OCI-LY3 (cell line): ENCODE measurements around the gene CDH23.

Experiments
- H2AFZ ChIP-seq: fragments of 200-600, 300-600 bp; shearing (Covaris generic); 2 replicates; pipeline ENCODE4 v1.6.0; 2014; ENCODE audit warnings: antibody characterized with exemption, low read depth, low read length
- H3K27ac ChIP-seq: fragments of 200-600, 300-600 bp; sonication (generic); 2 replicates; pipeline ENCODE4 v1.5.1; 2014; ENCODE audit warnings: mild to moderate bottlenecking, low read length, moderate library complexity, mixed read lengths
- H3K27me3 ChIP-seq: fragments of 200-600, 300-600 bp; sonication (generic); 2 replicates; pipeline ENCODE4 v1.6.1; 2014; ENCODE audit warnings: low read depth, low read length, mixed read lengths
- H3K36me3 ChIP-seq: fragments of 200-600, 300-600 bp; sonication (generic); replicated peaks from 2 replicates; pipeline ENCODE3; 2014; ENCODE audit warnings: low read depth, low read length, mixed read lengths
- H3K4me1 ChIP-seq: fragments of 300-600, 200-600 bp; sonication (generic); 2 replicates; pipeline ENCODE4 v1.6.1; 2014; ENCODE audit warnings: low read length, mixed read lengths
- H3K4me2 ChIP-seq: fragments of 200-600, 300-600 bp; sonication (generic); 2 replicates; pipeline ENCODE4 v1.6.1; 2014; ENCODE audit warnings: low read length, mixed read lengths
- H3K4me3 ChIP-seq: fragments of 300-600, 200-600 bp; sonication (generic); 2 replicates; pipeline ENCODE4 v1.5.1; 2014; ENCODE audit warnings: antibody characterized with exemption, mild to moderate bottlenecking, low read length, moderate library complexity
- H3K79me2 ChIP-seq: fragments of 300-600, 200-600 bp; shearing (Covaris generic); 2 replicates; pipeline ENCODE4 v1.6.1; 2014; ENCODE audit warnings: mild to moderate bottlenecking, low read length, mixed read lengths
- H3K9ac ChIP-seq: fragments of 300-600, 200-600 bp; shearing (Covaris generic); 2 replicates; pipeline ENCODE4 v1.6.0; 2014; ENCODE audit warnings: mild to moderate bottlenecking, low read length, moderate library complexity
- H3K9me3 ChIP-seq: fragments of 200-600, 300-600 bp; shearing (Covaris generic); 2 replicates; pipeline ENCODE4 v1.6.1; 2014; ENCODE audit warnings: low read length, mixed read lengths; ENCODE audit not compliant: insufficient read depth
- H4K20me1 ChIP-seq: fragments of 200-600, 300-600 bp; sonication (generic); 2 replicates; pipeline ENCODE4 v1.6.1; 2016; ENCODE audit warnings: low read length, mixed read lengths; ENCODE audit not compliant: insufficient read depth
- CTCF ChIP-seq: fragments of 200-600, 300-600 bp; sonication (generic); IDR thresholded peaks from 2 replicates; pipeline ENCODE4 v1.5.1; 2014; ENCODE audit warnings: antibody characterized with exemption, low read length, low read depth
- EZH2phosphoT487 ChIP-seq: fragments of 200-600 bp; shearing (Covaris generic); IDR thresholded peaks from 2 replicates; pipeline ENCODE4 v1.6.1; 2018; ENCODE audit warnings: antibody characterized with exemption, mixed run types, low read depth

The CDH23 gene

GRCh38 chr10:71671994-71672946 lies 275.6 kb downstream of the CDH23 start:
- peaks cover 10% of the 10 kb centered on the region for H3K4me1 ChIP-seq
- no peaks in the 10 kb centered on the region for H4K20me1 ChIP-seq
- peaks cover 7% of the 10 kb centered on the region; the same call in 1 of the 2 replicates for H3K27me3 ChIP-seq
- H3K4me3 ChIP-seq: no peak overlapping the region
- no peak overlapping the region for H3K9ac ChIP-seq
- H3K4me2 ChIP-seq: no peak overlapping the region
- H3K9me3 ChIP-seq: no peaks in the 10 kb centered on the region
- no peaks in the 10 kb centered on the region for H3K79me2 ChIP-seq
- no peaks in the 10 kb centered on the region for H3K36me3 ChIP-seq
- TF ChIP-seq CTCF: no peak
- TF ChIP-seq EZH2phosphoT487: no peak
- H2AFZ ChIP-seq: no peak overlapping the region
- no peak overlapping the region for H3K27ac ChIP-seq

GRCh38 chr10:71675295-71675970 lies 278.7 kb downstream of the CDH23 start:
- H3K4me2 ChIP-seq: no peak overlapping the region
- H3K36me3 ChIP-seq: no peaks in the 10 kb centered on the region
- H3K27me3 ChIP-seq: peaks cover 7% of the 10 kb centered on the region
- no peak overlapping the region for H2AFZ ChIP-seq
- H3K4me3 ChIP-seq: no peak overlapping the region
- TF ChIP-seq CTCF: no peak
- H3K27ac ChIP-seq: no peak overlapping the region
- H3K79me2 ChIP-seq: no peaks in the 10 kb centered on the region
- H3K4me1 ChIP-seq: no peaks in the 10 kb centered on the region
- no peaks in the 10 kb centered on the region for H3K9me3 ChIP-seq
- no peak overlapping the region for H3K9ac ChIP-seq
- no peaks in the 10 kb centered on the region for H4K20me1 ChIP-seq

GRCh38 chr10:71677261-71677660 lies 280.5 kb downstream of the CDH23 start:
- H3K27me3 ChIP-seq: peaks cover 12% of the 10 kb centered on the region
- no peak overlapping the region for H3K4me2 ChIP-seq
- TF ChIP-seq CTCF (no peak), EZH2phosphoT487 (no peak)
- no peaks in the 10 kb centered on the region for H3K9me3 ChIP-seq
- H3K9ac ChIP-seq: no peak overlapping the region
- no peaks in the 10 kb centered on the region for H3K36me3 ChIP-seq
- no peak overlapping the region for H3K27ac ChIP-seq
- H3K79me2 ChIP-seq: no peaks in the 10 kb centered on the region
- H3K4me3 ChIP-seq: no peak overlapping the region
- no peaks in the 10 kb centered on the region for H3K4me1 ChIP-seq
- H2AFZ ChIP-seq: no peak overlapping the region
- H4K20me1 ChIP-seq: no peaks in the 10 kb centered on the region

GRCh38 chr10:71678057-71678805 lies 281.5 kb downstream of the CDH23 start:
- no peaks in the 10 kb centered on the region for H3K9me3 ChIP-seq
- no peaks in the 10 kb centered on the region for H3K4me1 ChIP-seq
- no peaks in the 10 kb centered on the region for H3K79me2 ChIP-seq
- no peak overlapping the region for H3K4me3 ChIP-seq
- no peak overlapping the region for H3K4me2 ChIP-seq
- H3K27me3 ChIP-seq: peaks cover 9% of the 10 kb centered on the region
- H3K36me3 ChIP-seq: no peaks in the 10 kb centered on the region
- H3K27ac ChIP-seq: no peak overlapping the region
- no peaks in the 10 kb centered on the region for H4K20me1 ChIP-seq
- TF ChIP-seq EZH2phosphoT487 (no peak), CTCF (no peak)
- no peak overlapping the region for H3K9ac ChIP-seq
- no peak overlapping the region for H2AFZ ChIP-seq
